Upper lobe of left lung (tissue), 4 donors: ENCODE data around the gene HDAC8.
"Not testable (repeated sequence)": the region's sequence is repeated elsewhere in the genome, so short reads cannot be mapped to it uniquely, and the experiment has no call there.

Experiments used
- CTCF ChIP-seq, 6 experiments: fragments of 450-650 bp in 4 of 6; fragments of 200-600 bp in 2 of 6; sonication (generic) in 2 of 6; IDR thresholded peaks; one replicate each; pipeline ENCODE4 v1.5.1; 2016 to 2019; ENCODE audit warnings: antibody characterized with exemption in 6 of 6
- EP300 ChIP-seq, 4 donors: sonication (generic); formaldehyde crosslinking; IDR thresholded peaks; one replicate each; pipeline ENCODE4 v1.5.1; 2017; ENCODE audit warnings: antibody characterized with exemption in 4 of 4, control low read depth in 2 of 4
- POLR2A ChIP-seq, 4 donors: fragments of 450-650 bp; IDR thresholded peaks; one replicate each; pipeline ENCODE4 v1.5.1; 2016 to 2017; ENCODE audit warnings: antibody characterized with exemption in 4 of 4, mild to moderate bottlenecking in 2 of 4
- POLR2AphosphoS5 ChIP-seq, 2 donors: sonication (generic); formaldehyde crosslinking; IDR thresholded peaks; one replicate each; pipeline ENCODE4 v1.5.1; 2017; ENCODE audit warnings: antibody characterized with exemption in 2 of 2

DNA sequence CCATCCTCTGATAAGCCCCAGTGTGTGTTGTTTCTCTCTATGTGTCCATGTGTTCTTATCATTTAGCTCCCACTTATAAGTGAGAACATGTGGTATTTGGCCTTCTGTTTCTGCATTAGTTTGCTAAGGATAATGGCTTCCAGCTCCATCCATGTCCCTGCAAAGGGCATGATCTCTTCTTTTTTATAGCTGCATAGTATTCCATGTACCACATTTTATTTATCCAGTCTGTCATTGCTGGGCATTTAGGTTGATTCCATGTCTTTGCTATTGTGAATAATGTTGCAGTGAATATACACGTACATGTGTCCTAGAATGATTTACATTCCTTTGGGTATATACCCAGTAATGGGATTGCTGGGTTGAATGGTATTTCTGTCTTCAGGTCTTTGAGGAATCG is 167.5 kb downstream of the HDAC8 start:
- TF ChIP-seq CTCF, POLR2A, EP300, POLR2AphosphoS5 (IDR thresholded peaks at IDR 0.05): not testable (repeated sequence)
